Stimulated activated CD8-positive, alpha-beta memory T cell treated with anti-CD3 and anti-CD28 coated beads, Interleukin-15, amount 100 ng/mL, for 1 hour (primary cell): Measurements from ENCODE around the gene C4A.
"Not testable (repeated sequence)": the region's sequence is repeated elsewhere in the genome, so short reads cannot be mapped to it uniquely, and the experiment has no call there.

Experiments used
- DNase-seq: peaks from one replicate; pipeline ENCODE4 v3.0.0-alpha.2; 2020; ENCODE audit warnings: low read depth

Gene C4A

DNA sequence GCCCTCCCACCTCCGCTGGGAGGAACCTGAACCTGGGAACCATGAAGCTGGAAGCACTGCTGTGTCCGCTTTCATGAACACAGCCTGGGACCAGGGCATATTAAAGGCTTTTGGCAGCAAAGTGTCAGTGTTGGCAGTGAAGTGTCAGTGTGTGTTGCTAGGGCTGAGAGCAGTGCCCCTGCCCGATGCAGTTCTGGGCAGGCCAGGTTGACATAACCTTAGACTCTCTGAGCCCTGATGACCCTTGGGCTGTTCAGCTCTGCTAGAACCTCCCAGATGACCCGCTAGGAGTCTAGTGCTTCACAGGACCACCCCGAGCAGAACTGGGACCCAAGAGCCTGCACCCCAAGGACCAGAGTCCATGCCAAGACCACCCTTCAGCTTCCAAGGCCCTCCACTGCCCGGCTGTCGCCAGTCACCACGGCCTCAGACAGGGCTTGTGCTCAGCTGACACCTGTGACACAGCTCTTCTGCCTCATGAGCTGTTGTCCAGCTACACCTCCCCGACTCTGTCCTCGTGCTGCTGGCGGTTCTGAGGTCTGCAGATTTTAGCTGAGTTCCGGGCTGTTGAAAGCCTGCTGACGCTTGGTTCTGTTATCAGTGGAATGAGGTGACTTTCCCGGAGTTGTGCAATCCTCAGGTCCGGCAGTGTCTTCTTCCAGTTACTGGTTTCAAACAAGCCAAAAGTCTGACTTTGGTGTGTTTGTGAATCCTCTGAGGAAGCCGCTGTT is 53.6 kb downstream of the C4A start:
- not testable (repeated sequence) for DNase-seq

DNA sequence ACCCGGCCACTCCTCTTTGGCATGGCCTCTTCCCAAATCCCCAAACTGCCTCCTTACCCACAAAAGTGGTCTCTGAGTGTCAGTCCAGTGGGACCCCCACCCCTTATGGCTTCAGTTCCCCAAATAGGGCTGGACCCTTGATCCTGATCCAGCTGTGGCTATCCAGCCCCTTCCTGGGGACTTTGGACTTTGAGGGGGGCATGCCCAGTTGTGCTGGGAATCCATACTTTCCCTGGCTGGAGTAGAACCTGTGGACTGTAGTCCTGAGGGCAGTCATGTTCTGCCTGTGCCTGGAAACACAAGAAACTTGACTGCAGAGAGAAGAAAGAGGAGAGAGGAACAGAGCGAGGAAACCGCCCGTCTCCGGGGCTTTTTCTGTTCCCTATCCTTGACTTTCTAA is 55.3 kb downstream of the C4A start:
- not testable (repeated sequence) for DNase-seq

DNA sequence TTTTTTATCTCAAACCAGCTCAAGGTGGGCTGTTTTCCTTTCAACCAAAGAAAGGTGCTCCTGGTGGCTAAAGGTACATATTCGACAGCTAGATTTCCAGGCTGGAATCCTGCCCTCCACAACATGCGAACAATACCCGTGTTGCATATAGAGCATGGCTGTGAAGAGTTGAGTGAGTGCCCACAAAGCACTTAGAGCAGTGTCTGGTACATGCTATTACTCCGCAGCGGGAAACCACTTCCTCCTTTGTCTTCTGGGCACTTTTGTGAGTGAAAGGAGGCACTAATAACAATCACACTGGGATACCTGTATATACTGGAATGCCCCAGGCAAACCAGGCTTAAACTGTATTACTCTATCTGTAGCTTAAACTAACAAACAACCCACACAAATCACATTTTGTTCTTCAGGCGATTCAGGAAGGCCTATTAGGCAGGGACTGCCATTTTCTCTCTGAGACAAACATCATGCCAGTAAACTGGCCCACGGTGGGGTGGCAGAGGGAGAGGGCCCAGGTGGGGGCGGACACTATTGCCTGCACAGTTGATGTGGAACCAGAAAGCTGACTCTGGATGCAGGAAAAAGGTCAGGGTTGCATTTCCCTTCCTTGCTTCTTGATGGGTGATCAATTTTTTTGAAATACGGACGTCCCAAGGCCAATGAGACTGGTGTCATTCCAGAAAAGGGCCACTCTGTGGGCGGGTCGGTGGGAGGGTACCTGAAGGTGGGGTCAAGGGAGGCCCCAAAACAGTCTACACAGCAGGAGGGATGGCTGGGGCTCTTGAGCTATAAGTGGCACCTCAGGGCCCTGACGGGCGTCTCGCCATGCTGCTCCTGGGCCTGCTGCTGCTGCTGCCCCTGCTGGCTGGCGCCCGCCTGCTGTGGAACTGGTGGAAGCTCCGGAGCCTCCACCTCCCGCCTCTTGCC is 56.0 kb downstream of the C4A start, which contains the start of gene CYP21A2:
CYP21A2 (plus strand) TSS at position 818 of the 927 bp plus-strand sequence; CDS start at position 826, 8 bp downstream.
- DNase-seq = not testable (repeated sequence)

DNA sequence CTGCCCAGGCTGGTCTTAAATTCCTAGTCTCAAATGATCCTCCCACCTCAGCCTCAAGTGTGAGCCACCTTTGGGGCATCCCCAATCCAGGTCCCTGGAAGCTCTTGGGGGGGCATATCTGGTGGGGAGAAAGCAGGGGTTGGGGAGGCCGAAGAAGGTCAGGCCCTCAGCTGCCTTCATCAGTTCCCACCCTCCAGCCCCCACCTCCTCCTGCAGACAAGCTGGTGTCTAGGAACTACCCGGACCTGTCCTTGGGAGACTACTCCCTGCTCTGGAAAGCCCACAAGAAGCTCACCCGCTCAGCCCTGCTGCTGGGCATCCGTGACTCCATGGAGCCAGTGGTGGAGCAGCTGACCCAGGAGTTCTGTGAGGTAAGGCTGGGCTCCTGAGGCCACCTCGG is 57.0 kb downstream of the C4A start:
- not testable (repeated sequence) for DNase-seq

DNA sequence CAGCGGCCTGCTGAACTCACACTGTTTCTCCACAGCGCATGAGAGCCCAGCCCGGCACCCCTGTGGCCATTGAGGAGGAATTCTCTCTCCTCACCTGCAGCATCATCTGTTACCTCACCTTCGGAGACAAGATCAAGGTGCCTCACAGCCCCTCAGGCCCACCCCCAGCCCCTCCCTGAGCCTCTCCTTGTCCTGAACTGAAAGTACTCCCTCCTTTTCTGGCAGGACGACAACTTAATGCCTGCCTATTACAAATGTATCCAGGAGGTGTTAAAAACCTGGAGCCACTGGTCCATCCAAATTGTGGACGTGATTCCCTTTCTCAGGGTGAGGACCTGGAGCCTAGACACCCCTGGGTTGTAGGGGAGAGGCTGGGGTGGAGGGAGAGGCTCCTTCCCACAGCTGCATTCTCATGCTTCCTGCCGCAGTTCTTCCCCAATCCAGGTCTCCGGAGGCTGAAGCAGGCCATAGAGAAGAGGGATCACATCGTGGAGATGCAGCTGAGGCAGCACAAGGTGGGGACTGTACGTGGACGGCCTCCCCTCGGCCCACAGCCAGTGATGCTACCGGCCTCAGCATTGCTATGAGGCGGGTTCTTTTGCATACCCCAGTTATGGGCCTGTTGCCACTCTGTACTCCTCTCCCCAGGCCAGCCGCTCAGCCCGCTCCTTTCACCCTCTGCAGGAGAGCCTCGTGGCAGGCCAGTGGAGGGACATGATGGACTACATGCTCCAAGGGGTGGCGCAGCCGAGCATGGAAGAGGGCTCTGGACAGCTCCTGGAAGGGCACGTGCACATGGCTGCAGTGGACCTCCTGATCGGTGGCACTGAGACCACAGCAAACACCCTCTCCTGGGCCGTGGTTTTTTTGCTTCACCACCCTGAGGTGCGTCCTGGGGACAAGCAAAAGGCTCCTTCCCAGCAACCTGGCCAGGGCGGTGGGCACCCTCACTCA is 57.7 kb downstream of the C4A start:
- not testable (repeated sequence) for DNase-seq

DNA sequence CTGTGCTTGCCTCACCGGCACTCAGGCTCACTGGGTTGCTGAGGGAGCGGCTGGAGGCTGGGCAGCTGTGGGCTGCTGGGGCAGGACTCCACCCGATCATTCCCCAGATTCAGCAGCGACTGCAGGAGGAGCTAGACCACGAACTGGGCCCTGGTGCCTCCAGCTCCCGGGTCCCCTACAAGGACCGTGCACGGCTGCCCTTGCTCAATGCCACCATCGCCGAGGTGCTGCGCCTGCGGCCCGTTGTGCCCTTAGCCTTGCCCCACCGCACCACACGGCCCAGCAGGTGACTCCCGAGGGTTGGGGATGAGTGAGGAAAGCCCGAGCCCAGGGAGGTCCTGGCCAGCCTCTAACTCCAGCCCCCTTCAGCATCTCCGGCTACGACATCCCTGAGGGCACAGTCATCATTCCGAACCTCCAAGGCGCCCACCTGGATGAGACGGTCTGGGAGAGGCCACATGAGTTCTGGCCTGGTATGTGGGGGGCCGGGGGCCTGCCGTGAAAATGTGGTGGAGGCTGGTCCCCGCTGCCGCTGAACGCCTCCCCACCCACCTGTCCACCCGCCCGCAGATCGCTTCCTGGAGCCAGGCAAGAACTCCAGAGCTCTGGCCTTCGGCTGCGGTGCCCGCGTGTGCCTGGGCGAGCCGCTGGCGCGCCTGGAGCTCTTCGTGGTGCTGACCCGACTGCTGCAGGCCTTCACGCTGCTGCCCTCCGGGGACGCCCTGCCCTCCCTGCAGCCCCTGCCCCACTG is 58.6 kb downstream of the C4A start:
- DNase-seq = not testable (repeated sequence)

DNA sequence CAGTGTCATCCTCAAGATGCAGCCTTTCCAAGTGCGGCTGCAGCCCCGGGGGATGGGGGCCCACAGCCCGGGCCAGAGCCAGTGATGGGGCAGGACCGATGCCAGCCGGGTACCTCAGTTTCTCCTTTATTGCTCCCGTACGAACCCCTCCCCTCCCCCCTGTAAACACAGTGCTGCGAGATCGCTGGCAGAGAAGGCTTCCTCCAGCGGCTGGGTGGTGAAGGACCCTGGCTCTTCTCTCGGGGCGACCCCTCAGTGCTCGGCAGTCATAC is 59.1 kb downstream of the C4A start:
- not testable (repeated sequence) for DNase-seq

DNA sequence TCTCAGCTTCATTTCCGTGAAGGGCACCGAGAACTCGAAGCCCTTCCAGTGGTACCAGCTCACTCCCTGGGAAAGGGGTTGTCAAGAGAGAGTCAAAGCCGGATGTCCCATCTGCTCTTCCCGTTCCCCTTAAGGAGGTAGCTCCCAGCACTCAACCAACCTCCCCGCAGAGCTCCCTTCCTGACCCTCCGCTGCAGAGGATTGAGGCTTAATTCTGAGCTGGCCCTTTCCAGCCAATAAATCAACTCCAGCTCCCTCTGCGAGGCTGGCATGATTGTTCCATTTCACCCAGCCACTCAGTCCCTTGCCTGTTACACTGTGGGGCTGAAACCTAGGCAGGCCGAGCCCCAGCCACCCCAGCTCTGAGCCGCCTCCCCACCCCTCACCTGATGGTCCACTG is 59.5 kb downstream of the C4A start:
- not testable (repeated sequence) for DNase-seq

DNA sequence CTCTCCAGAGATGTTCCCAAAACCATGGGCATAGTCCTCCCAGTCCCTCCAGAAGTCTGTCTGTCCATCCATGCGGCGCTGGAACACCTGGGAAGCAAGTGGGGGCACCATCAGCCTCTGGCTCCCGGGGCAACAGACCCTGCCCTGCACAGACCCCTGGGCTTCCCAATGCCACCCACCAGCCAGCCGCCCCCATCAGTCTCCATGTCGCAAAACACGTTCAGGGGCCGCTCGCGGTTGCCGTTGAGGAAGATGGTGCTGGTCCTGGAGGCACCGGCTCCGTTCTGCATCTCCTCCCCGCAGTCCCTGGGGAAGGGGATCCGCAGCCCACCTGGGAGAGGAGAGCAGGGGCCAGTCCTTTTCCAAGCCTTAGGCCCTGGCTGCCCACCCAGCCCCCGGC is 60.4 kb downstream of the C4A start:
- DNase-seq = not testable (repeated sequence)

DNA sequence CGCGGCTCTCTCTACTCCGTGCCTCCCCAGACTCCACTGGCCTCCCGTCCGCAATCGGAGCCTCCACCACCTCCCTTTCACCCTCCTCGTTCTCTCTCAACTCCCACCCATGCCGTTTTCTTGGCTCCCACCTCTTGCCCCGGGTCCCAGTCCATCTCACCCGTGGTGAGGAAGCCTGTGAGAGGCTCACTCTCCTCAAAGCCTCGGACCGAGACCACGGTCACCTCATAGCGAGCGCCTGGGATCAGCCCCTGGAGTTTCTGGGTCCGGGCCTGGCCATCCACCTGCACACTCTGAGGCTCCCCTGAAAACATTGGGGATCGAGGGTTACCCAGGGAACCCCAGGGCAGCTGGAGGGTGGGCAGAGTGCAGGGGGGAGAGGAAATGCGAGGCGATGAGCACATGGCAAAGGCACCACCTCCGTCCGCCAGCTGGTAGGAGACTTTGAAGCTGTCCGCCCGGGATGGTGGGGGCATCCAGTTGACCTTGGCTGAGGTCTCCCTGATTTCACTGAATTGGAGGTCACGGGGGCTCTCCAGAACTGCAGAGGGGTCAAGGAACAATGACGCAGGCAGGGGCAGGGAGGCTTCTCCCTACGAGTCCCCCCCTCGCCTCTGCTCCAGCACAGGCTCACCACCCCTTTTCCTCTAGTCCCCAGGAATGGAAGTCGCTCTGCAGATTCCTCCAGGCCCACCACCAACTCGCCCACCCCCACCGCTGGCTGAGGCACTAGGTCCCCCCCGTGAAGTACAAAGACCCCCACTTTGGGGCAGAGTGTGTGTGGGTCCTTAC is 61.9 kb downstream of the C4A start:
- not testable (repeated sequence) for DNase-seq

DNA sequence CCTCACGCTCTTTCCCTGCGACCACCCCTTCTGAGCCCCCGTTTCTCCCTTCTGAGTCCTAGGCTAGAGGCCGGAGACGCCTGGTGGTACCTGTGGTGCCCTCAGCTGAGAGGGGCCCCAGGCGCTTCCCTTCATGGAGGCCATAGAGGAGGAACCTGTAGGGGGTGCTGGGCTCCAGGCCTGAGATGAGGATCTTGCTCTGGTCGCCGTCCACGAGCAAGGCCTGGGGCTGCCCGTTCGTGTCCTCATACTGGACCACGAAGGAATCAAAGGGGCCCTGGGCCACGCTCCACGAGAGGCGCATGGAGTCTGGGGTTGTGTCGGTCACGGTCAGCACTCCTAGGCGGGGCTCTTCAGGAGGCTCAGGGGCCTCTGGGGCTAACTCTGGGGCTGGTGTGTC is 63.1 kb downstream of the C4A start:
- DNase-seq = not testable (repeated sequence)

DNA sequence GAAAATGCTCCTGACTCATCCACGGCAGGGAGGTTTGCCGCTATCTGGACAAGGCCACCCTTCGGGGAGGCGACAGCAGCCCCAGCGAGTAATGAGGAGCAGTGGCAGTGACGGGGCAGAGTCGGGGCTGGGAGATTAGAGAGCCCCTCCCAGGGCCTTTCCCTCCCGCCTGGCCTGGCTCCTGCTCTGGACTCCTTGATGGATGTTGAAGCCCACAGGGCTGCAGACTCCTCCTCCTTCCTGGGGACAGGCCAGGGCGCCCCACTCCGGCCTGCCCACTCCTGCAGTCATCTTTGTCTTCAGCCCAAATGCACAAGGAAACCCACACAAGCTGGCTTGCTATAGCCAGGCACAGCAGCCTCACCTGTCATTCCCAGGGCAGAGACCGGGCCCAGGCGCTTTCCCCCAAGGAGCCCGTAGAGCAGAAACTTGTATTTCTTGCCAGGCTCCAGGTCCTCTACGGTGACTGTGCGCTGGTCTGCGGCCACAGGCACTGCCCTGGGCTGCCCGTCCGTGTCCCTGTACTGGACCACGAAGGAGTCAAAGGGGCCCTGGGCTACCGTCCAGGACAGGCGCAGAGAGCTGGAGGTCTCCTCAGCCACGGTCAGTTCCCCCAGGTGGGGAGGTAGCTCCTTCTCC is 64.1 kb downstream of the C4A start:
- DNase-seq = no peak

DNA sequence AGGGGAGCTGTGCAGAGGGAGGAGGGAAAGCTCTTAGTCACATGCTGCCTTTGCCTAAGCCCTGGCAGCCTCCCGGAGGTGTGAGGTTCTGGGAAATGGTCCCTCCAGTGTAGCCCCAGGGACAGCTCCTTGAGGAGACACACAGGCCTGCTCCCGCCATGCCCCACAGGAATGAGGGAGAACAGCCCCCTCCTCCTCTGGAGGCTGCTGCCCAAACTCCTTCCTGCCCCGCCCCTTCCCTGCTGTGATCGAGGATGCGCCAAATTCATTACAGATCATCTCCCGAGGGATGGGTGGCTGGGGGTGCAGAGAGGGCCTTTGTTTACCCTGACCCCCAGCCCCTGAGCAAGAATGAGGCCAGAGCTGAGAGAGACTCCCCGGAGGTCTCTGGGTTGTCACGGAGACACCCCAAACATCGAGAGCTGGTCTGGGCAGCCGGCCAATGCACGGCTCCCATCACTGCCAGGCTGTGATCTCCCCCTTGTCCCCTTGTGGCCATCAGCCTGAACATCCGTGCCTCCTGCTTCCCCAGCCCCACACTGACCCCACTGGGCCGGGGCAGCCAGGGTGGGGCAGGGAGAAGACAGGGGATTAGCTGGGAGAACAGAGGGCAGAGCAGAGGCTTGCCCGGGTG is 64.7 kb downstream of the C4A start:
- DNase-seq = no peak

DNA sequence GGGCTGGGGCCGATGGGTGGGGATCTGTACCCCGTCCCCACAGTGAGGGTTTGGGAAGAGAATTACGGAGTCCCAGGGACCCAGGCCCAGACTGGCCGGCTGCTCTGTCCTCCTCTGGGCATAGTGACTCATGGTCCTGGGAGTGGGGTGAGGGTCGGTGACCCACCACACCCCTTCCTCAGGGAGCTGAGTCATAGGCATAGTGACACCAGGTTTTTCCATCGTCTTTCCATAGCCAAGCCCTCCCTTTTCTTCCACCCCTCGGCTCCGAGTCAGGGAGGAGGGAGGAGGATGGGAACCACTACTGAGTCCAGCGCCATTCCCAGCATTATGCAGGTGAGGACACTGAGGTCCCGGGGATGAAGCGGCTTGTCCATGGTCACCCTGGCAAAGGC is 65.2 kb downstream of the C4A start:
- DNase-seq = no peak

DNA sequence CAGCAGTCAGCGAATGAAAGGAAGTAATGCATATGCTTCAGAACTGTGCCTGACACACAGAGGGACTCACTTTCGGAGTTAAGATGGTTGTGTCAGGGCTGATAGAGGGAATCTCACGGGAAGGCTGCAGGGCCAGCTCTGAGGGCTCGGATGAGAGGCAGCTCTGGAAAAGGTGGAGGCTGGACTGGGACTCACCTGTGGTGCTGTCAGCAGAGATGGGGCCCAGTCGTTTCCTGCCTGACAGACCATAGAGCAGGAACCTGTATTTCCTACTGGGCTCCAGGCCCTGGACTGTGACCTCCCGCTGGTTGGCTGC is 65.6 kb downstream of the C4A start:
- no peak for DNase-seq

DNA sequence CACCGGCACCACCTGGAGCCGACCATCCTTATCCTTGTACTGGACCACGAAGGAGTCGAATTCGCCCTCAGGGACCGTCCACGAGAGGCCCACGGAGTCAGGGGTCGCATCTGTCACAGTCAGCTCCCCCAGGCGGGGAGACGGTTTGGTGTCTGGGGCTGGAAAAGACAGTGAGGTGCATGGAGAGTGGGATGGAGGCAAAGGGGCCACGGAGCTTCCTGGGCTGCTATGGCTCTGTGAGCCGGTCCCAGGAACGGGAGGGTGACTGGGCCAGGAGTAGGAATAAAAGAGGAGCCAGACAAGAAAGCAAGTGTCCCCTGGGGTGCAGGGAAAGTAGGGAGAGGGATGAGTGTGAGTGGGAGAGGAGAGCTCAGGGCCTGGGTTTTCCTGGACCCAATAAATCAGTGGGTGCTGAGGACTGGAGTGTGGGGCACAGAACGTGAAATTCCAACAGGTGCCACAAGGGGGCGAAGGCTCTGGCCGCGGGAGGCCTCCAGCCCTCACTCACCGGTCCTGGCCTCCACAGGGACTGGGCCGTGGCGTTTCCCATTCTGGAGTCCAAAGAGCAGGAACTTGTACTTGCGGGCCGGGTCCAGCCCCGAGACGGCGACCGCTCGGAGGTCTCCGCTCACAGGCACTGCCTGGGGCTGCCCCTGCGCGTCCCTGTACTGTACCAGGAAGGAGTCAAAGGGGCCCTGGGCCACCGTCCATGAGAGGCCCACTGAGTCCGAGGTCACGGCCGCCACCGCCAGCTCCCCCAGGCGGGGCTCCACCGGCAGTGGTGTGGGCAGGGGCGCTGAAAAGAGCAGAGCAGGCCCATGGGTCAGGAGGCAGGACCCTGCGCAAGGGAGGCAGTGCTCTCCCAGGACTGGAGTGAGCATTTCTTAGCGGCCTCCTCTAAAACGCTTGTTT is 66.3 kb downstream of the C4A start:
- DNase-seq = peak; percentile 41

DNA sequence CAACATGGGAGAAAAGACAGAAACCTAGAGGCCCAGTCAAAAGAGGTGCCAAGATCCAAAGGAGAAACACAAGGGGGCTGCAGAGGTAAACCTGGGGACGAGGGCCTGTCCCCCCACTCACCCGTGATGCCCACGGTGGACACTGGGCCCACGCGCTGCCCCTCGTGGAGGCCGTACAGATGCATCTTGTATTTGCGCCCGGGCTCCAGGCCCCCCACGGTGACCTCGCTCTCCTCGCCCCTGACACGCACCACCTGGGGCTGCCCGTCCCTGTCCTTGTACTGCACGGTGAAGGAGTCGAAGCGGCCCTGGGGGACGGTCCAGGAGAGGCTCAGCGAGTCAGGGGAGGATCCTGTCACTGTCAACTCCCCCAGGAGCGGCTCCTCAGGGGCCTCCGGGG is 67.3 kb downstream of the C4A start:
- DNase-seq = not testable (repeated sequence)

DNA sequence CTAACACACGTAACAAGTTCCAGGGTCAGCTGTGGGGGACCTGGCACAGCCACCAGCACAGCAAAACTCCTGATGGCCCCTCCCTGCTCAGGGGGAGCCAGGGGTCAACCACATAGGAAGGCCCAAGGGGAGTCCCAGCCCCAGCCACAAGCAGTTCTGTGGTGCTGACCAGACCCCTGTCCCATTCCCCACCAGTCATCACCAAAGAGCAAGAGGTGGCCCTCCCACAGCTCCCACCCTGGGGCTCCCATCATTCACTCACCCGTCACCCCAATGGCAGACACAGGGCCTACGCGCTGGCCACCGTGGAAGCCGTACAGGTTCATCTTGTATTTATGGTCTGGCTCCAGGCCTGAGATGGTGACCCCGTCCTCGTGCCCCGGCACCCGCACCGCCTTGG is 67.9 kb downstream of the C4A start:
- not testable (repeated sequence) for DNase-seq

DNA sequence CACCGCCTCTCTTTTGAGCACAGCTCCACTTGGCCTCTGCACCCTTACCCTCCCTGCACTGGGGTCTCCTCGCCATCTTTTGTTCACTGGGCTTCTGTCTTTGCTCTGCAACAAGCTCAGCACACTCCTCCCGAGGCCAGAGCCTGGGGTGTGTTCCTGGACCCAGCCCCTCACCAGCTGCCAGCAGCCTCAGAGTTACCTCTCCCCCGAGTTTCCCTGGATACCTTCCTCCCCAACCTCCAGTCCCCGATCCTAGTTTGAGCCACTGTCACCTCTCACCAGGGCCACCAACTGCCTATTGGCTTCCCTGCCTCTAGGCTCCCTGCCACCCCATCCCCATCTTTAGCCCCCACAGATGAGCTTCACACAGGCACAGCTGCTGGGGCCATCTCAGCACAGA is 68.7 kb downstream of the C4A start:
- DNase-seq = no peak
